Measurements from ENCODE around the gene DAB1.

Gene DAB1

DNA sequence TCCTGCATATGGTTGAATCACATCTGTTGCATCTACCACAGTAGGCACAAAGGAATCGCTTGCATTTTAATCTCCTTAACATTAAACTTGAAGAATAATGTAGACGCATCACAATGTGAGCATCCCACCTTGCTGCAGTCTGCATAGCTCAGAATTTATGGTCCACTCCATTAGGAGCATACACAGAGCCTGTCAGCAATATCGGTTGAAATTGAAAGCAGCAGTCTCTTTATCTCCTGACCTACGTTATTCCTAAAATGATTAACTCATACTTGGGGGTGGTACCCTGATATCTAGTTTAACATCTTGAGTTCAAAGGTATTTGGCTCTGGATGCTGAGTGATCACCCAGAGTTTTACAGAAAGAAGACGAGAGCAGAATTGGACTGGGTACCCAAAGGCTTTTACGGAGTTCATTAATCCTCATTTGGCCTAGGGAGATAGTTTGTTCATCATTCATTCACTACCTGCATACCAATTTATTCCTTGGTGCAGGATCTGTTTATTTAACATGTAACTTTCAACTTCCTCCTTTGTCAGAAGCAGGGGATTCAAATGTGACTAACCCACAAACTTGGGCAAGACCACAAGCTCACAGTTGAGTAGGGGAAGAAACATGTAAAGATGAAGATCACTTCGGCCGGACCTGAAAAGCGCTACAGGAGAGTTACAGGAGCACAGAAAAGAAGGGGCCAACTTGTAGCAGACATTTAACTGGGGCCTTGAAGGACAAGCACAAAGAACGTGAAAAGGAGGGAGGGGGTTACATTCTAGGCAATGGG, 187.9 kb downstream of the DAB1 start:
- DNase-seq (ENCODE audit: low read depth) = no peak
- H3K4me3 ChIP-seq (ENCODE audit: control insufficient read depth, low read depth, low read length) = no peak overlapping the region
- TF ChIP-seq, protein P1, sequence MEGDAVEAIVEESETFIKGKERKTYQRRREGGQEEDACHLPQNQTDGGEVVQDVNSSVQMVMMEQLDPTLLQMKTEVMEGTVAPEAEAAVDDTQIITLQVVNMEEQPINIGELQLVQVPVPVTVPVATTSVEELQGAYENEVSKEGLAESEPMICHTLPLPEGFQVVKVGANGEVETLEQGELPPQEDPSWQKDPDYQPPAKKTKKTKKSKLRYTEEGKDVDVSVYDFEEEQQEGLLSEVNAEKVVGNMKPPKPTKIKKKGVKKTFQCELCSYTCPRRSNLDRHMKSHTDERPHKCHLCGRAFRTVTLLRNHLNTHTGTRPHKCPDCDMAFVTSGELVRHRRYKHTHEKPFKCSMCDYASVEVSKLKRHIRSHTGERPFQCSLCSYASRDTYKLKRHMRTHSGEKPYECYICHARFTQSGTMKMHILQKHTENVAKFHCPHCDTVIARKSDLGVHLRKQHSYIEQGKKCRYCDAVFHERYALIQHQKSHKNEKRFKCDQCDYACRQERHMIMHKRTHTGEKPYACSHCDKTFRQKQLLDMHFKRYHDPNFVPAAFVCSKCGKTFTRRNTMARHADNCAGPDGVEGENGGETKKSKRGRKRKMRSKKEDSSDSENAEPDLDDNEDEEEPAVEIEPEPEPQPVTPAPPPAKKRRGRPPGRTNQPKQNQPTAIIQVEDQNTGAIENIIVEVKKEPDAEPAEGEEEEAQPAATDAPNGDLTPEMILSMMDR (conservative IDR thresholded peaks at IDR 0.05; ENCODE audit: control insufficient read depth, insufficient read depth, low read depth, low read length) = no peak

DNA sequence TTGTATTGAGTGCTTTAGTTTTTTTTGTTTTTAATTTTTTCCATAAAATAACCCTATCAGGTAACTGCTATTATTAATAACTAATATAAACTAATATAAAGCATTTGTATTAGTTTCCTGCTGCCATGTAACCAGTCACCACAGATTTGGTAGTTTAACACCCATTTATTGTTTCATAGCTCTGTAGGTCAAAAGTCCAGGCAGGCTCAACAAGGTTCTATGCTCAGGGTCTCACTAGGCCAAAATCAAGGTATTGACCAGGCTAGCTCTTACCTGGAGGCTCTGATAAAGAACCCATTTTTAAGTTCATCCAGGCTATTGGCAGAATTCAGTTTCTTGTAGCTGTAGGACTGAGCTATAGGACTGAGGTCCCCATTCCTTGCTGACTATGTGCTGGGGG, 189.4 kb downstream of the DAB1 start:
- DNase-seq (ENCODE audit: low read depth) = no peak
- TF ChIP-seq, protein P1 (conservative IDR thresholded peaks at IDR 0.05; ENCODE audit: control insufficient read depth, insufficient read depth, low read depth, low read length) = no peak
- no peak overlapping the region for H3K4me3 ChIP-seq (ENCODE audit: control insufficient read depth, low read depth, low read length)

DNA sequence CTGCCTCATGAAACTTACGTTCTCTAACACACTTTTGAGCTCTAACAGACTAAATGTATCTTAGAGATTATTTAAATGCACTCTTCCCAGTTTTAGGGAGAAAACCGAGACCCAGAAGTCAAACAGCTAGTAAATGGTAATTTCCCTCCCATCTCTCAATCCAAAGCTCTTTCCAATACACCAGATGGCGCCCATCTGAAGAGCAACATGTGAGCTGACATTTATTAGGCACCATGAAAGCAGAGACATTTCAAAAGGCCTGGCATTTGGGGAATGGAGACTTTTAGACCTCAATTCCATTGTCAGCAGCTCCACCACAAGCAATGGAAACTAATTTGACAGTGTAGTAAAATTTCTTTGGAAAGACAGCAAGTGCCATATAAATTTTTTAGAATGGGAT, 191.4 kb downstream of the DAB1 start:
- TF ChIP-seq, protein P1 (conservative IDR thresholded peaks at IDR 0.05; ENCODE audit: control insufficient read depth, insufficient read depth, low read depth, low read length) = no peak
- H3K4me3 ChIP-seq (ENCODE audit: control insufficient read depth, low read depth, low read length) = no peak overlapping the region
- DNase-seq (ENCODE audit: low read depth) = peak; percentile 6

DNA sequence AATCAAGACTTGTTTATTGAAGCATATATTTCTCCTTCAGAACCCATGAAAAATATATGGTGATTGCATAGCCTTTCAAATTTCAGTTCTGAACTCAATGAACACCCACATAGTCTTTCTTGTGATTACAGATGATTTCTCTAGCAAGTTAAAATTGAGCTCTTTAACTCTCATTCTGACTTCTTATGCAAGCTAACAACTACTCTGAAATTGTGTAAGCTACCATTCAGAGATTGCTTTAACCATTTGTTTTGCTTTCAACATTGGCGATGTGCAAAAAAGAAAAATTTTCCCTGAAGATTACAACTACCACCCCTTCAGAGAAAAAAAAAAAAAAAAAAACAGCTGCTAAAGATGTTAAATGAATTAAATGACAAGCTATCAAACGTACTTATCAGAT, 193.9 kb downstream of the DAB1 start:
- no peak for DNase-seq (ENCODE audit: low read depth)
- H3K4me3 ChIP-seq (ENCODE audit: control insufficient read depth, low read depth, low read length) = no peak overlapping the region
- TF ChIP-seq, protein P1 (conservative IDR thresholded peaks at IDR 0.05; ENCODE audit: control insufficient read depth, insufficient read depth, low read depth, low read length) = no peak

DNA sequence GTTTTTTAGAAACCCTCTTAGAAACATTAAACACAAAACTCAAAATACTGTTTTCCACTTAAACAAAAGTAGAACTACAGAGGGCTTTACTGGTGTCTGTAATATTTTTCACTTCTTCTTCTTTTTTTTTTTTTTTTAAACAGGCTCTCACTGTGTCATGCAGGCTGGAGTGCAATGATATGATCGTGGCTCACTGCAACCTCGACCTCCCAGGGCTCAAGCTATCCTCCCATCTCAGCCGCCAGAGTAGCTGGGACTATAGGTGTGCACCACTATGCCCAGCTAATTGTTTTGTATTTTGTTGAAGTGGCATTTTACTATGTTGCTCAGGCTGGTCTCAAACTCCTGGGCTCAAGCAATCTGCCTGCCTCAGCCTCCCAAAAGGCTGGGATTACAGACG, 194.8 kb downstream of the DAB1 start:
- TF ChIP-seq, protein P1 (conservative IDR thresholded peaks at IDR 0.05; ENCODE audit: control insufficient read depth, insufficient read depth, low read depth, low read length) = no peak
- DNase-seq (ENCODE audit: low read depth) = no peak
- no peak overlapping the region for H3K4me3 ChIP-seq (ENCODE audit: control insufficient read depth, low read depth, low read length)

DNA sequence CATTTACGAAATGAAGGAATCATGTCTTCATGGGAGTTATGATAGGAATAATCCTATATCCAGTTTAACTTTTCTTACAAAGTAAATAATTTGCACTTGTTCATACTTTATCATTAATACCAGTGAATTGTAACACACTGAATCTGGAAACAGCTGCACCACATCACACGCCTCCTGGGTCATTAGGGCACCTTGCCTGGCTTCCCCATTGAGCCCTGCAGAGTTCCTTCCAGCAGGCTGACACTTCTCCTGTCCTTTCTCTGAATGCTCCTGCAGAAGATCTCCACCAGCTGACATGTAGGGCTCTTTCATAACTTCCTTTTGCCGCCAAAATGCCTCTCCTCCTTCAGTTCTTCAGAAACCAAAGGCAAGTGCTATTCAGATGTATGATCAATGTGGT, 201.1 kb downstream of the DAB1 start:
- no peak for DNase-seq (ENCODE audit: low read depth)
- TF ChIP-seq, protein P1 (conservative IDR thresholded peaks at IDR 0.05; ENCODE audit: control insufficient read depth, insufficient read depth, low read depth, low read length) = no peak
- H3K4me3 ChIP-seq (ENCODE audit: control insufficient read depth, low read depth, low read length) = no peak overlapping the region
